ENCODE data around the gene TSSK3. TPM values are rescaled to one million over a fixed set of nuclear protein-coding genes. Genes with fewer than 3 reads are reported as not detected.

TSSK3 gene
- total RNA-seq = 0.33 and 5.1 TPM in 2 replicates

GRCh38 chr1:32362474-32363313 lies at the start of gene TSSK3, which contains the start of gene FAM229A:
TSS of gene TSSK3 (plus strand) at chr1:32362539. CDS start at chr1:32362702, 163 bp downstream.
TSS of gene FAM229A (minus strand) at chr1:32362485. CDS start at chr1:32362091, 394 bp downstream.

GRCh38 chr1:32335790-32336590 lies 26.3 kb upstream of the TSSK3 start, which contains the start of gene MARCKSL1:
TSS of gene MARCKSL1 (minus strand) at chr1:32336233. CDS start at chr1:32336033, 200 bp downstream.

GRCh38 chr1:32394141-32394889 lies 32.0 kb downstream of the TSSK3 start, which contains the start of gene BSDC1:
TSS of gene BSDC1 (minus strand) at chr1:32394441. CDS start at chr1:32394414, 27 bp downstream.

Other genes with a start within 250 kb of the TSSK3 start
- gene TXLNA, start 182.9 kb upstream of the TSSK3 start, total RNA-seq = 99.6 and 103 TPM in 2 replicates
- gene CCDC28B, start 161.9 kb upstream of the TSSK3 start, total RNA-seq = 10.8 and 11.6 TPM in 2 replicates
- gene IQCC, start 156.9 kb upstream of the TSSK3 start, total RNA-seq = 2.4 and 4.6 TPM in 2 replicates
- 0.12 TPM in 1 of 2 replicates, not detected in the other for gene DCDC2B, start 153.4 kb upstream of the TSSK3 start, total RNA-seq
- 16.8 and 20.5 TPM in 2 replicates for gene TMEM234, start 140.2 kb upstream of the TSSK3 start, total RNA-seq
- 350 and 441 TPM in 2 replicates for gene EIF3I, start 140.1 kb upstream of the TSSK3 start, total RNA-seq
- gene FAM167B, start 115.3 kb upstream of the TSSK3 start, total RNA-seq = 0.44 and 0.50 TPM in 2 replicates
- gene LCK, start 111.3 kb upstream of the TSSK3 start, total RNA-seq = not detected in 2 replicates
- gene HDAC1, start 70.5 kb upstream of the TSSK3 start, total RNA-seq = 68.2 and 88.9 TPM in 2 replicates
- gene MARCKSL1, start 26.3 kb upstream of the TSSK3 start, total RNA-seq = 10.5 and 18.9 TPM in 2 replicates
- gene FAM229A, start 54 bp upstream of the TSSK3 start, total RNA-seq = 0.77 and 1.00 TPM in 2 replicates
- gene BSDC1, start 31.9 kb downstream of the TSSK3 start, total RNA-seq = 59.7 and 59.9 TPM in 2 replicates
- gene ZBTB8B, start 102.5 kb downstream of the TSSK3 start, total RNA-seq = under 0.01 TPM in 1 of 2 replicates, not detected in the other
- 6.8 and 9.1 TPM in 2 replicates for gene ZBTB8A, start 176.9 kb downstream of the TSSK3 start, total RNA-seq

Data from uterine smooth muscle cell (primary cell).